Measurements from ENCODE around the gene RGP1.

The RGP1 gene

DNA sequence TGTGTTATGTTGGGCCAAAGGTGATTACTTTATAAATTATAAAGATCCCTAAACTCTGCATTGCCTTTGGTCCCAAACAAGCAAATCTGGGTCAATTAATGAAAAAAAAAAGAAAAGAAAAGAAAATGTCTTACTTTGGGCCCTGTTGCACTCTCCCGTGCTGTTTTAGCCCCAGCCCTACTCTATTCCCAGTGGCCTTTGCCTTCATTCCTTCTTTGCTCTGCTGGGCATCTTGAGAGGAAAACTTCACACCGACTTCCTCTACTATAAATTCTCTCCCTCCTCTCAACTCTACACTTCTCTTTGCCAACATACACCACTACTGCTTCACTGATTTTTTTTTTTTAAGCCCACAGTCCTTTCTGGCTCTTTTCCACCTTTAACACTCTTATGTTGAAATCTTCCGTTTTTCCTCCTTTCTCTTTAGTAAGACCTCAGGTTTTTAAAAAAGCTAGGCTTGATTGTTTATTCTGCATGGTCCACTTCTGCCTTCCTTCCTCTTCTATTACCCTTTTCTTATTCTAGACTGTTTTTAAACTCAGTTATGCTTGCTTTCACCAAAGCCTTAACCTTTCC is 9.5 kb downstream of the RGP1 start:
- Histone ChIP-seq H3K4me3 (no peak overlapping the region), H3K27ac (peak overlapping the region; percentile 86 to 93)
- no peak for DNase-seq (ENCODE audit: low spot score)
- TF ChIP-seq, protein P1, sequence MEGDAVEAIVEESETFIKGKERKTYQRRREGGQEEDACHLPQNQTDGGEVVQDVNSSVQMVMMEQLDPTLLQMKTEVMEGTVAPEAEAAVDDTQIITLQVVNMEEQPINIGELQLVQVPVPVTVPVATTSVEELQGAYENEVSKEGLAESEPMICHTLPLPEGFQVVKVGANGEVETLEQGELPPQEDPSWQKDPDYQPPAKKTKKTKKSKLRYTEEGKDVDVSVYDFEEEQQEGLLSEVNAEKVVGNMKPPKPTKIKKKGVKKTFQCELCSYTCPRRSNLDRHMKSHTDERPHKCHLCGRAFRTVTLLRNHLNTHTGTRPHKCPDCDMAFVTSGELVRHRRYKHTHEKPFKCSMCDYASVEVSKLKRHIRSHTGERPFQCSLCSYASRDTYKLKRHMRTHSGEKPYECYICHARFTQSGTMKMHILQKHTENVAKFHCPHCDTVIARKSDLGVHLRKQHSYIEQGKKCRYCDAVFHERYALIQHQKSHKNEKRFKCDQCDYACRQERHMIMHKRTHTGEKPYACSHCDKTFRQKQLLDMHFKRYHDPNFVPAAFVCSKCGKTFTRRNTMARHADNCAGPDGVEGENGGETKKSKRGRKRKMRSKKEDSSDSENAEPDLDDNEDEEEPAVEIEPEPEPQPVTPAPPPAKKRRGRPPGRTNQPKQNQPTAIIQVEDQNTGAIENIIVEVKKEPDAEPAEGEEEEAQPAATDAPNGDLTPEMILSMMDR (IDR thresholded peaks at IDR 0.05): no peak

DNA sequence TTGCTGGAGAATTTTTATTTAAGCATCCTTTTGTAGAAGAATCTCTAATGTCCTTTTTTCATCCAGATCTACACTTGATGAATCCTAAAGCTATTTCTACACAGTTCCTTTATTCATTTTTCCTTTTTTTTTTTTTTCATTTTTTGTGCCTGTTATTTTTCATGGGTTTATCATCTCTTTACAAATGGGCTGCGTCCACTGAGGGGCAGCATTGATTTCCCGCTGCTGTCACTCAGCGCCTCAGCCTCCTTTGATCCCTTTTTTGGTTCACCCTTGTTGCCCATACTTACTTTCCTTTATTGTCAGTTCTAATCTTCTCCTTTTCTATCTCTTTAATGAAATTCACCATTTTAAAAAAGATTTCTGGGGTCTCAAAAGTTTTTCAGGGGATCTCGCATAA is 10.7 kb downstream of the RGP1 start:
- peak overlapping the region in 1 of 2 donors; percentile 29 for H3K27ac ChIP-seq
- TF ChIP-seq, protein P1 (IDR thresholded peaks at IDR 0.05): no peak
- H3K4me3 ChIP-seq: no peak overlapping the region
- DNase-seq (ENCODE audit: low spot score): no peak

DNA sequence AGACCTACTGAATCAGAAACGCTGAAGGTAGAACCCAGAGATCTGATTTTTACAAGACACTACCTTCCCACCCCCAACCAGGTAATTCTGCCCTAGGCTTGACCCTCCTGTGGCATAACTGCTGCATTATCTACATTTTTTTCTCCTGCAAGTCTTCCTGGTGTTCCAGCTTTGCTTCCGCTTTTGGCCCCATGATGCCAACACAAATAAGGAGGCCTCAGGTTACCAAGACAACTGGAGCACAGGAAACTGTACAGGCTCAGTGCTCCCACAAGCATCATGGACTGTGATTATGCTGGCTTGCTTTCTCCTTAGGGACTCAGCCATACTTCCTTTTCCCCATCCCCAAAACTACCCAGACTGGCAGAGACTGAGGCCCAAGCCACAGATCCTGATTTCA is 11.6 kb downstream of the RGP1 start:
- H3K27ac ChIP-seq: peak overlapping the region in 1 of 2 donors; percentile 38
- TF ChIP-seq, protein P1 (IDR thresholded peaks at IDR 0.05): no peak
- H3K4me3 ChIP-seq: no peak overlapping the region
- DNase-seq (ENCODE audit: low spot score): no peak

DNA sequence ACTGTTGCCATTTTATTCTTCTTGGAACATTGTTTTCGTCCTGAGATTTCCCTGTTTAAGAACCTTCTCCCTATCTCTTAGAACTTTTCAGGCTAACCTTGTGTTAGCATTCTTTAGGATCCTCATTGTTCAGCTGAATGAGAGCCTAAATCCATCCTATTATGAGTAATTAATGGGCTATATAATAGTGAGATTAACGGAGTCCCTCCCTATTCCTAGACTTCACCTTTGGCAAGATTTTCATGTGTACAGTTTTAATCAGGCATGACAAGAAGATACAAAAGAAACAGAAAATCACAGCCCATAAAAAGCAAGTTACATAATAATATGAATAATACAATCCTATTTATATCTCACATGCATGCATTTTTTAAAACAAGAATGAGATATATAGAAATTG is 14.1 kb downstream of the RGP1 start:
- TF ChIP-seq, protein P1 (IDR thresholded peaks at IDR 0.05): no peak
- Histone ChIP-seq H3K27ac (no peak overlapping the region), H3K4me3 (no peak overlapping the region)
- no peak for DNase-seq (ENCODE audit: low spot score)

DNA sequence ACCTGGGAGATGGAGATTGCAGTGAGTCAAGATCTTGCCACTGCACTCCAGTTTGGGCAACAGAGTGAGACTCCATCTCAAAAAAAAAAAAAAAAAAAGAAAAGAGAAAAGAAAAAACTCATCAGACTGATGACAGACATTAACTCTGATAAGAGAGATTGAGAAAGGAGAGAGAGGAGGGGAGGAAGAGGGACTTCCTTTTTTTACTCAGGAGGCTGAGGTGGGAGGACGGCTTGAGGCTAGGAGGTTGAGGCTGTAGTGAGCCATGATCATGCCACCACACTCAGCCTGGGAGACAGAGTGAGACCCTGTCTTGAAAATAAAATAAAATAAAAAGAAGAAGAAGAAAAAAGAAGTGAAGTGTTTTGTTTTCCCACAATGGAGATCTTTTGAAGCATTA is 14.7 kb downstream of the RGP1 start:
- TF ChIP-seq, protein P1 (IDR thresholded peaks at IDR 0.05): no peak
- no peak overlapping the region for H3K4me3 ChIP-seq
- H3K27ac ChIP-seq: no peak overlapping the region
- no peak for DNase-seq (ENCODE audit: low spot score)

DNA sequence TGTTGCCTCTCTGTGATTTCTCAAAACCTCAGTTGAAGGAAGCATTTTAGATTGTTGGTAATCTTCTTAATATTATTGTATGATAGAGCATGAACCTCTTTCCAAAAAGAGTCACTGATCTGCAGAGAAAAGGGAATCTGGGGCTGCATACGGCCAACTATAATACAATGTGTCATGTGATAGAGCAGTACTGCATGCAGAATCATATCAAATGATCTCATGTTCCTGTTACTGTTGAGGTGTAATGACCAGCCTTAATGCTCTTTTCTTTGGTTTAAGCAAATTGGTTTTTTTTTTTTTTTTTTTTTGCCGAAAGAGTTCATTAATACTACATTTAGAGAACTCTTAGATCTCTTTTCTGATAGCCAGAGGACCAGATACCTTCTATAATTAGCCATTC is 17.9 kb downstream of the RGP1 start:
- H3K4me3 ChIP-seq: no peak overlapping the region
- H3K27ac ChIP-seq: no peak overlapping the region
- TF ChIP-seq, protein P1 (IDR thresholded peaks at IDR 0.05): no peak
- DNase-seq (ENCODE audit: low spot score): no peak

DNA sequence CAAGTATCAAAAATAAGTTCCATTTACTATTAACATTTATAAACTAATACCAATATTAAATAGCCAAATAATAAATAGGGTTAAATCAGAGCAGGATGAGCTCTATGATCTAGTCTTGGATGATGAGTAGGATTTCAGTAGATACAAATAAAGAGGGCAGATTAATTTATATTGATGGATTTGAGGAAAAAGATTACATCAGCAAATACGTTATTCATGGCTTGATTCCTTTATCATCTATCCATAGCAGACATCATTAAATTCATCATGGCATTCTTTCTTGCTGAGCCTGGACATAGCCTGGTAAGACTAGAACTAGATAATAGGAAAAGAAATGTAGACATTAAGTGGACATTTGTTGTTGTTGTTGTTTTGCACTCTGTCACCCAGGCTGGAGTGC is 18.4 kb downstream of the RGP1 start:
- Histone ChIP-seq H3K27ac (no peak overlapping the region), H3K4me3 (no peak overlapping the region)
- TF ChIP-seq, protein P1 (IDR thresholded peaks at IDR 0.05): no peak
- no peak for DNase-seq (ENCODE audit: low spot score)
